Camera-type eye (tissue), 1 donor: ENCODE data around the gene RSPO3. TPM values are rescaled to one million over a fixed set of nuclear protein-coding genes. Genes with fewer than 3 reads are reported as not detected.

Experiments used
- total RNA-seq: library from RNA; depleted of rRNA; stranded (reverse); fragments of >200 nt; gene quantifications from one replicate; pipeline ENCODE4 v1.2.3, GENCODE V29; 2014

The RSPO3 gene, protein sequence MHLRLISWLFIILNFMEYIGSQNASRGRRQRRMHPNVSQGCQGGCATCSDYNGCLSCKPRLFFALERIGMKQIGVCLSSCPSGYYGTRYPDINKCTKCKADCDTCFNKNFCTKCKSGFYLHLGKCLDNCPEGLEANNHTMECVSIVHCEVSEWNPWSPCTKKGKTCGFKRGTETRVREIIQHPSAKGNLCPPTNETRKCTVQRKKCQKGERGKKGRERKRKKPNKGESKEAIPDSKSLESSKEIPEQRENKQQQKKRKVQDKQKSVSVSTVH
- 9.5 TPM for total RNA-seq

GRCh38 chr6:127118298-127119101 lies at the start of gene RSPO3:
Gene RSPO3, plus strand, starts transcription at chr6:127118671. Its CDS starts 522 bp downstream, at chr6:127119193.

Other genes starting within 250 kb of the RSPO3 start
- gene RNF146, start 148.2 kb downstream of the RSPO3 start, total RNA-seq = 78.9 TPM
- gene ECHDC1, start 224.9 kb downstream of the RSPO3 start, total RNA-seq = 74.5 TPM